ENCODE data around the gene CTSA. TPM values are rescaled to one million over a fixed set of nuclear protein-coding genes. Genes with fewer than 3 reads are reported as not detected.
"Not testable (repeated sequence)": the region's sequence is repeated elsewhere in the genome, so short reads cannot be mapped to it uniquely, and the experiment has no call there.

Gene CTSA
- total RNA-seq, 1 experiment from 2014 or later, result 109 TPM

- POLR2A ChIA-PET, result no interaction called here
- RAD21 ChIA-PET (ENCODE audit: low non-redundant PET in 1 of 2, low total read pairs in 2 of 2, uncharacterized antibody in 2 of 2, unreplicated experiment in 2 of 2), result no interaction called here
- DNase-seq (ENCODE audit: low read depth, low spot score) (no peak), ATAC-seq (no peak)
- no peaks in the 10 kb centered on the region for H3K36me3 ChIP-seq (ENCODE audit: control insufficient read depth in 1 of 2, insufficient read depth in 2 of 2, low read length in 2 of 2)
- no peak overlapping the region for H3K4me3 ChIP-seq (replicated peaks in 1 of 2; ENCODE audit: low read depth in 1 of 2, low read length in 2 of 2)
- H2AFZ ChIP-seq (ENCODE audit: low read depth, low read length, poor library complexity, severe bottlenecking), result no peak overlapping the region
- H3K79me2 ChIP-seq (ENCODE audit: insufficient read depth, low read length), result no peaks in the 10 kb centered on the region
- no peak for TF ChIP-seq TCF7L2 (IDR thresholded peaks at IDR 0.05; ENCODE audit: borderline replicate concordance, extremely low read depth, insufficient read depth, insufficient read length)
- TF ChIP-seq FOSL1 (IDR thresholded peaks at IDR 0.05; ENCODE audit: low read depth), result no peak
- no peak for TF ChIP-seq RAD21 (IDR thresholded peaks at IDR 0.05; ENCODE audit: low read depth)
- no peak for TF ChIP-seq EZH2 (IDR thresholded peaks at IDR 0.05)
- H3K9me3 ChIP-seq (ENCODE audit: control insufficient read depth in 1 of 2, insufficient read depth in 1 of 2, low read depth in 1 of 2, low read length in 2 of 2), result no peaks in the 10 kb centered on the region
- CTCF ChIA-PET, result no interaction called here
- H3K27me3 ChIP-seq (ENCODE audit: insufficient read depth, low read length), result no peaks in the 10 kb centered on the region
- no peaks in the 10 kb centered on the region for H3K4me1 ChIP-seq (ENCODE audit: control insufficient read depth in 1 of 2, insufficient read depth in 2 of 2, low read length in 2 of 2)
- intact Hi-C loops (cut with micrococcal nuclease), result no loop called here
- no peaks in the 10 kb centered on the region for H3K9me2 ChIP-seq (ENCODE audit: insufficient read depth)
- no peak overlapping the region for H3K9ac ChIP-seq (ENCODE audit: low read length)
- H3K4me2 ChIP-seq (ENCODE audit: low read length), result no peak overlapping the region
- BruUV-seq (replicated peaks), result no TSS peak
- no peak overlapping the region for H3K27ac ChIP-seq (ENCODE audit: low read depth, low read length)
- H4K20me1 ChIP-seq (ENCODE audit: insufficient read depth), result no peaks in the 10 kb centered on the region
Measured at GRCh38 chr20:45873409-45874103, 17.6 kb upstream of the CTSA start.

GRCh38 chr20:45874104-45874481, 17.0 kb upstream of the CTSA start:
- DNase-seq (ENCODE audit: low read depth, low spot score); RAD21 ChIA-PET (ENCODE audit: low non-redundant PET in 1 of 2, low total read pairs in 2 of 2, uncharacterized antibody in 2 of 2, unreplicated experiment in 2 of 2); H3K9me2 ChIP-seq (ENCODE audit: insufficient read depth); H2AFZ ChIP-seq (ENCODE audit: low read depth, low read length, poor library complexity, severe bottlenecking); intact Hi-C loops (cut with micrococcal nuclease); H3K27ac ChIP-seq (ENCODE audit: low read depth, low read length); POLR2A ChIA-PET; H3K4me1 ChIP-seq (ENCODE audit: control insufficient read depth in 1 of 2, insufficient read depth in 2 of 2, low read length in 2 of 2); H3K9ac ChIP-seq (ENCODE audit: low read length); CTCF ChIA-PET; BruUV-seq (replicated peaks); H3K36me3 ChIP-seq (ENCODE audit: control insufficient read depth in 1 of 2, insufficient read depth in 2 of 2, low read length in 2 of 2); H3K27me3 ChIP-seq (ENCODE audit: insufficient read depth, low read length); H3K4me2 ChIP-seq (ENCODE audit: low read length); H3K79me2 ChIP-seq (ENCODE audit: insufficient read depth, low read length); H4K20me1 ChIP-seq (ENCODE audit: insufficient read depth); ATAC-seq; H3K4me3 ChIP-seq (replicated peaks in 1 of 2; ENCODE audit: low read depth in 1 of 2, low read length in 2 of 2); H3K9me3 ChIP-seq (ENCODE audit: control insufficient read depth in 1 of 2, insufficient read depth in 1 of 2, low read depth in 1 of 2, low read length in 2 of 2): not testable (repeated sequence)
